Uterus (tissue), 2 donors: ENCODE measurements around the gene ITPR1.

ENCODE experiments used
- CTCF ChIP-seq, 4 experiments: fragments of 200-600 bp in 2 of 4; fragments of 450-650 bp in 2 of 4; sonication (generic) in 2 of 4; IDR thresholded peaks; one replicate each; pipeline ENCODE4 v1.5.1; 2016 to 2019; ENCODE audit warnings: antibody characterized with exemption in 4 of 4, mild to moderate bottlenecking in 2 of 4, moderate library complexity in 1 of 4
- POLR2A ChIP-seq, 2 donors: fragments of 450-650 bp; IDR thresholded peaks; one replicate each; pipeline ENCODE4 v1.6.1; 2016; ENCODE audit warnings: antibody characterized with exemption in 2 of 2, mild to moderate bottlenecking in 1 of 2, moderate library complexity in 1 of 2

DNA sequence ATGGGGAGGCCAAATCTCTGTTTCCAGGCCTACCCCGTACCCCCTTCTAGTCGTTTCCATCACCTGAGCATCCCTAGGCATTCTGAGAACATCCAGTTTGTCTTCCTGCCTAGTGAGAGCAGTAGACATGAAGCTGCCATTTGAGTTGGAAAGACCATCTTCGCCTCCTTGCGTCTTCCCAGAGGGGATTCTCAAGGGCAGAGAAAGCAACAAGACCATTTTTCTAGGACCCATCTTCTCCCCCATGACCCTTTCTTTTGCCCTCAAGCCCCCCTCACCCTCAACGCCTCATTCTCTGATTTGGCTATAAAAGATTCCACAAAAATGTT lies 337.4 kb downstream of the ITPR1 start:
- TF ChIP-seq CTCF (IDR thresholded peaks at IDR 0.05) (no peak), POLR2A (IDR thresholded peaks at IDR 0.05) (no peak)
